GM15510 (cell line): ENCODE measurements around the gene C19orf44.

Source experiments
- POLR2A ChIP-seq: IDR thresholded peaks from 3 replicates; pipeline ENCODE4 v1.6.1; 2011; ENCODE audit warnings: borderline replicate concordance; ENCODE audit not compliant: insufficient read length; ENCODE audit errors: extremely low read depth

Gene C19orf44

GRCh38 chr19:16509141-16510061, 13.2 kb downstream of the C19orf44 start:
- TF ChIP-seq POLR2A: no peak

DNA sequence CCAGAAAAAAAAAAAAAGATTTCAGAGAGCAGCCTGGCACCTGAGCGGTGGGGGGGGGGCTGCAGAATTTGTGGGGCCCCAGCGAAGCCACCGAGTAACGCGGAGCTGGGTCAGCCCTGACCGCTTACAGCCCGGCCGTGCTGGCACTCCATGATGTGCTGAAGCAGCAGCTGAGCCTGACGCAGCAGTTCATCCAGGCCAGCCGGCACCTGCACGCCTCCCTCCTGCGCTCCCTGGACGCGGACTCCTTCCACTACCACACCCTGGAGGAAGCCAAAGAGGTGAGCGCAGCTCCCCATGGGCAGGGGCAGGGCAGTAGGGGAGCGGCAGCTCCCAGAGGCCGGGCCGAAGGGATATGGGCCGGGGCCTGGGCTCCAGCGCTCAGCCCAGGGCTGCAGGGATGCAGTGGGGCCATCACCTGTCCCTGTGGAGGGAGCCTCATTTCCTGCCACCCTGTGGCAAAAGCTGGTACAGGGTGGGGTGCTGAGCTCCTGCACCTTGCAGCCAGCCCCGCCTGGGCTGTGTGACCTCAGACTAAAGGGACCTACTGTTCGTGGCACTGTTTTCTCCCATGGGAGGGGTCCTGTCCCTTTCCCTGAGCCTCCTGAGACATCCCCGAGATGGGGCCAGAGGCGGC, 18.3 kb downstream of the C19orf44 start:
- TF ChIP-seq POLR2A: no peak

DNA sequence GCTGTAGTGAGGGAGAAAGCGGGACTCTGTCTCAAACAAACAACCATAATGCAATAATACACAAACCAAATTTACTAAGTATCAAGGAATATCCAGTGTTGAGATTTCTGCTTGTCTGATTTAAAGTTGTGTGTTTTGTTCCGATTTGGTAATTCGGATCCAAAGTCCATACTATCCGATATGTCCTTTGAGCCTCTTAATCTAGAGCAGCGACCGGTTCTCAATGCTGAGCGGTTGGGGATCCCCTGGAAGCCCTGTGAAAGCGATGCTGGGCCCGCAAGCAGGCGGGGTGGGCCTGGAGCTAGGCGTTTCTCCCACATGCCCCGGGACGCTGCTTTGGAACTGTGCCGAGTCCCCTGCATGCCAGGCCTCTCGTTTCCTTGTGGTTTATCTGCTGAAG, 20.2 kb downstream of the C19orf44 start:
- no peak for TF ChIP-seq POLR2A

DNA sequence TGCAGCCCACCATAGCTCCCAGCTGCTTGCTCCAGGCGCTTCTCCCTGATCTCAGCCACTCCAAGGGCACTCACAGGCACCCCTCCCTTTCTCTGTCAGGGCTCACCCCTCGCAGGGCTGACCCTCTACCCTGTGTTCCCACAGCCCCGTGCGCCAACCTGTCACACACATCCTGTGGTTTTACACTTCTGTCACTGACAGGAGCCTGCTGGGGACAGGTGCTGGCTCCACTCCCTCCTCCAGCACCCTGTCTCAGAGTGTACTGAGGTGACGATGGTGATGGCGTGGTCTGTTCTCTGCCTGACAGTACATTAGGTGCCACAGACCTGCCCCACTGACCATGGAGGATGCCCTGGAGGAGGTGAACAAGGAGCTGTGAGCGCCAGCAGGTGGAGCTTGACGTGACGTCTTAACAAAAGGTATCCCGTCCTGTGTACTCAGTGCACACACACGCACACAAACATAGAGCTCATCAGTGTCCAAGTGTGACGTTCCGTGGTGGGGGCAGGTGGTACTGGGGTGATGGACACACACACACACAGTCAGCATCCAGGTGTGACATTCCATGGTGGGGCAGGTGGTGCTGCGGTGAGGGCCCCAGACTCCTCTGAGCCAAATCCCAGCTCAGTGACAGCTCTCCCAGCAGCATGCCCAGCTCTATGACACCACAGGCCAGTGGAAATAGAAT, 20.9 kb downstream of the C19orf44 start:
- TF ChIP-seq POLR2A: no peak

- TF ChIP-seq POLR2A: no peak
Measured at GRCh38 chr19:16518061-16518460, 21.9 kb downstream of the C19orf44 start.

DNA sequence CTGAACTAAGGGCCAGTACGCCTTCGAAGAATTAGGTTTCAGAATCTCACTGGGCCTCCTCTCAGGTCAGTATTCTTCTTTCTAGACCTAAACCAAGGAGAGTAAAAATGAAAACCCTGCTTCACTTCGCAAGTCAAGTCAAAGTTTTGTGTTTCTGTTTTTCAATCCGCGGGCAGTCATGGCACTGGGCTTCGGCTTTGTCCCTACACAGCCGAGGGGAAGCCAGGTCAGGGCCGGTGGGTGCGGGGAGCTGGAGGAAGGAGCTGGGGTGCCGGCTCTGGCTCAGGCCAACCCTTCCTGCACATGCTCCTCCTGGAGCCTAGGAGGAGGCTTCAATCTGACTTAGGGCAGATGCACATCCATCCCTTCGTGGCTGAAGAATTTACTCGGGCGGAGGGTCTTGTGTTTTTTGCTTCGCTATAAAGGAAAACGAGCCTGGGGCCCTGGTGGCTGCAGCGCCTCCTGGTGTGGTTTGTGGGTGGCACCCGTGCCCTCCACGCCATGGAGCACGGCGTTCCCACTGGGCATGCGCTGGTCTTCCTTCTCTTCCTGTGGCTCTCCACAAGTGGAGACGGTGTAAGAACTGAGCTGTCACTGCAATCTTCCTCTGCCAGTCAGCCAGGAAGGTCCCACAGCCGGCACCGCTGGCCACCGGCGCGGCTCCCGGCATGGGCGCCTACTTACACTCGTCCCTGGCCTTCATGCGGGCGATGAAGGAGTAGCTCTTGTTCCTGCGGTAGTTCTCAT, 22.5 kb downstream of the C19orf44 start:
- no peak for TF ChIP-seq POLR2A

GRCh38 chr19:16519230-16519687, 23.1 kb downstream of the C19orf44 start:
- no peak for TF ChIP-seq POLR2A

DNA sequence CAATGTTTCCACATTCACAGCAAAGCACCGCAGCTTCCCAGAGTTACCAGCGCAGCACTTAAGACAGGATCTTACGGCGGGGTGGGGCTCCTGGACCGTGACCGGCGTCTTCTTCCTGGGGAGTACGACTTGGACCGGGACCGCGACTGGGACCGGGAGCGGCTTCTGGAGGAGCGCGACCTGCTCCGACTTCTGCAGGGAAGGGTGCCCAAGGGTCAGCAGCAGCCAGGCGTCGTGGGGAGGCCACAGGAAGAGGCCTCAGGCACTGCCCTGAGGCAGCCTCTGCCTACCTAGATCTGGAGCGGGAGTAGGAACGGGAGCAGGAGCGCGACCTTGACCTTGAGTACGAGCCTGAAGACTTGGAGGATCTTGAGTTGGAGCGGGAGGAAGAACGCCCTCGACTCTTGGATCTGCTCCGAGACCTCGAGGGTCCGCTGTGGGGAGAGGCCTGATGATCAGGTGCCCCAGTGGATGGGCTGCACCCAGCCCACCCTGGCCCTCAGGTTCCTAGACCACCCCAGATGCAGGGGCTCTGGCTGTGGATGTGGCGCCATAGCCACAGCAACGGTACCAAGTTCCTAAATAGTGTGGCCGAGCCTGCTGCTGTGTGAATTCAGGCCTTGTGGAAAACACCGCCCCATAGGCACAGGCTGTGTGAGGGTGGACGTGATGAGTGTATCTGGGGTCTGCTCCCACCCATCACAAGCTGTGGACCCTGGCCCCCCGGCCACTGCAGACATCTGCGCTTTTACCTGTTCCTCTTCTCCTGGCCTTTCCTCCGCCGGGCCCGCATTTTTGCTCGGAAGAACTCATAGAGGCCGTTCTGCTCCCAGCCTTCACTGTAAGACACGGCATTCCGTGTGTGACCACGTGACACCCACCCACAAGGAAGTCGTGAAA, 24.1 kb downstream of the C19orf44 start:
- TF ChIP-seq POLR2A: no peak

DNA sequence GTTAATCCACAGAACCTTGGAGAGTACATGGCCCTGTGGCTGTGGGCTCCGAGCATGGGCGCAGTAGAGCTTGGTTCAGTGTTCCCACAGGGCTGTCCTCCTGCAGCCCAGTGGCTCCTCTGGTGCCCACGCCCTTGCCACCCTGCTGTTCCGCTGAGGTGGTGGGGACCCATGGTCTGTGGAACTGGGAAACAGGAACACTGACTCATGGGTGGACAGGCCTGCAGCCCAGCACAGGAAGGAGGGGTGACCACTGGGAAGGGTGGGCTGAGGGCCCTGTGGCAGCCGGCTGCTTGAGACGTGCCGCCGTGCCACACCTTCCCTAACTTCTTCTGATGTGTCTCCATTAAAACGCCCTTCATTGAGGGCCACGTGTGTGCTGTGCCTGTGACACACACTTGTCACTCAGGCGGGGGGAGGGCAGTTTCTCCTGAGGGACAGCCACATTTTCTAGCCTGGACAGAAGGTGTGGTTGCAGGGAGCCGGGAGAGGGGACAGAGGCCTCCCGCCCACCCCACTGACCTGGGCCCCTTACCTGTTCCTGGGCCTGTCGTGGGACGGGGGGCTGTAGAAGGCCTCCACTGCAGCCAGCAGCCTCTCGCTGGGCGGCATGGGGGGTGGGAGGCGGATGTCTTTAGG, 24.9 kb downstream of the C19orf44 start:
- no peak for TF ChIP-seq POLR2A

- no peak for TF ChIP-seq POLR2A
Measured at GRCh38 chr19:16521715-16522289, 25.6 kb downstream of the C19orf44 start.

DNA sequence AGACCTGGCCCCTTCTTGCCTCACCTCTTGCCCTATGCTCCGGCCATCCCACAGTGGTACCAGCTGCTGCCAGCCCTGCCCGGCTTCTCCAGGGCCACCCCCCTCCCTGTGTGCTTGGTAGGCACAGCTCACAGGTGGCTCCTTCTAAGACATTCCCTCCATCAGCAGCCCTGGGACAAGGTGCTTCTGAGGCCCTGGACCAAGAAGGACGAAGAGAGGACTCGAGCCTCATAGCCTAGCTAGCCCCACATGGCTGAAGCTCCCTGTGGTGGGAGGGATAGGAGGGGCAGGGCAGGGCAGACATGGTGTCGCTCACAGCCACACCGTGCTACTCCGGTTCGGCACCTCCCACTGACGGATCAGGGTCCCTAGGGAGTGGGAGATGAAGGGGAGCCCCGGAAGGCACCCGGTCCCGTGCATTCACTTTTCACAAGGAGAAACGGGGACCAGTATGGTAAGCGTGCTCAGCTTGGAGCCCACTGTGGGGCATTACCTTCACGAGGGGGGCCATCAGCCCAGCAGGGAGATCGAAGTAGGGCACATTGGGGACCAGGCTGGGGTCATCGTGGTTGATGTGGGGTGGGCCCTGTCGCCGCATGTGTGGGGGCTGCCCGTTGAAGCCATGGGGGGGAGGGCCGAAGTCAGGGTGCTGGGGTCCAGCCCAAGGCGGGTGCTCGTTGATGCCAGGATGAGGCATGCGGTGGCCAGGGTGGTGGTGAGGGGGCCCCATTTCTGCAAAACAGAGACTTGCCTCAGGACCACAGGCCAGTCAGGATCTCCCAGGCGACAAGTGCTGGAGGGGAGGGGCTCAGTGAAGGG, 26.6 kb downstream of the C19orf44 start:
- TF ChIP-seq POLR2A: no peak
